ENCODE measurements around the gene DYNC1H1.

- TF ChIP-seq CTCF (IDR thresholded peaks at IDR 0.05; ENCODE audit: poor library complexity) (no peak), EZH2 (IDR thresholded peaks at IDR 0.05; ENCODE audit: borderline replicate concordance) (no peak), EZH2phosphoT487 (IDR thresholded peaks at IDR 0.05; ENCODE audit: low read depth, severe bottlenecking, unreplicated experiment) (no peak)
These were observed 34.4 kb upstream of the DYNC1H1 start for GRCh38 chr14:101929946-101930345.

Data from hepatocyte (in vitro differentiated cells).